Activated T-cell treated with anti-CD3 and anti-CD28 coated beads for 24 hours (primary cell): ENCODE results near the gene RTF1.
A peak's percentile ranks its signal among the peaks of the same experiment; 100 is the strongest.
"Not testable (repeated sequence)": the region's sequence is repeated elsewhere in the genome, so short reads cannot be mapped to it uniquely, and the experiment has no call there.

Experiments
- DNase-seq: peaks from one replicate; pipeline ENCODE4 v3.0.0-alpha.2; 2020; ENCODE audit warnings: low read depth

RTF1 gene

GRCh38 chr15:41416742-41417417, at the start of gene RTF1:
Gene RTF1 (plus strand): TSS chr15:41417095. CDS start chr15:41417116, 21 bp downstream.
- peak; percentile 96 for DNase-seq

- DNase-seq, result no peak
These were observed 49.5 kb upstream of the RTF1 start for GRCh38 chr15:41367418-41367817.

GRCh38 chr15:41377978-41378377, 38.9 kb upstream of the RTF1 start:
- no peak for DNase-seq

GRCh38 chr15:41383974-41384749, 32.7 kb upstream of the RTF1 start:
- not testable (repeated sequence) for DNase-seq

GRCh38 chr15:41387646-41388045, 29.2 kb upstream of the RTF1 start:
- no peak for DNase-seq

- DNase-seq, result no peak
These were observed 24.2 kb upstream of the RTF1 start for GRCh38 chr15:41392659-41393058.

- no peak for DNase-seq
These were observed 22.0 kb upstream of the RTF1 start for GRCh38 chr15:41394924-41395323.

- DNase-seq, result no peak
These were observed 20.8 kb upstream of the RTF1 start for GRCh38 chr15:41396111-41396510.

GRCh38 chr15:41401904-41402267, 15.0 kb upstream of the RTF1 start:
- DNase-seq, result no peak

GRCh38 chr15:41407341-41407740, 9.6 kb upstream of the RTF1 start:
- no peak for DNase-seq

- no peak for DNase-seq
These were observed 8.7 kb upstream of the RTF1 start for GRCh38 chr15:41408234-41408641.

GRCh38 chr15:41411031-41411430, 5.9 kb upstream of the RTF1 start:
- DNase-seq, result no peak

GRCh38 chr15:41411441-41411840, 5.5 kb upstream of the RTF1 start:
- DNase-seq, result no peak

- DNase-seq, result no peak
These were observed 660 bp upstream of the RTF1 start for GRCh38 chr15:41416128-41416741.

GRCh38 chr15:41417418-41418195, 712 bp downstream of the RTF1 start:
- peak; percentile 18 for DNase-seq

GRCh38 chr15:41423979-41424659, 7.2 kb downstream of the RTF1 start:
- DNase-seq, result no peak

- DNase-seq, result no peak
These were observed 7.9 kb downstream of the RTF1 start for GRCh38 chr15:41424809-41425208.

- not testable (repeated sequence) for DNase-seq
These were observed 9.0 kb downstream of the RTF1 start for GRCh38 chr15:41425907-41426306.

- DNase-seq, result peak; percentile 0
These were observed 12.4 kb downstream of the RTF1 start for GRCh38 chr15:41429003-41429890.

- DNase-seq, result no peak
These were observed 18.3 kb downstream of the RTF1 start for GRCh38 chr15:41435037-41435786.
